Panc1 (cell line): Measurements from ENCODE around the gene KIF5B.

Experiments
- POLR2AphosphoS5 ChIP-seq: IDR thresholded peaks from 2 replicates; pipeline ENCODE4 v1.6.1; 2012; ENCODE audit warnings: mild to moderate bottlenecking, low read depth, low read length, moderate library complexity
- REST ChIP-seq, 2 experiments: IDR thresholded peaks; 2 replicates each; pipeline ENCODE4 v1.6.1; 2011 to 2012; ENCODE audit warnings: low read depth in 2 of 2, control low read depth in 1 of 2, low read length in 1 of 2, mild to moderate bottlenecking in 1 of 2, moderate library complexity in 1 of 2; ENCODE audit not compliant: insufficient read depth in 1 of 2
- TF ChIP-seq, protein P1 (sequence below): fragments of 450-650 bp; IDR thresholded peaks from 2 replicates; pipeline ENCODE4 v1.5.1; 2017; ENCODE audit warnings: mild to moderate bottlenecking

DNA sequence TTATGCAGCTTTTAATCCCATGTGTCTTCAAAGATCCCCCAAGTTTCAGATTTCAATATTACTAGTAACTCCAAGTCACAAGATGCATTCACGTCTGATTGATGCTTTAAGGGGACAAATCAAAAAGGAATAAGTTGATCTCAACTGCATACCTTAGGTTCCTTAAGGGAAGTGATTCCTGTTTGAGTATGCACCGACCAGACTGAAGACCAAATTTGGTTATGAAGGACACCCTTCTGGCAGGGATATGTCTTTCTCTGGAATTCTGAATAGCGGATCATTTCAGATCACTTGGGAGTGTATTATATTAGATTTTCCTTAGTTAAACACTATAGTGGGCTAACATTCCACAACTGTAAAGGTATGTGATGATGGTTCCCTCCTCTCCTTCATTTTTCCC, 4.3 kb downstream of the KIF5B start:
- TF ChIP-seq POLR2AphosphoS5 (no peak), REST (IDR thresholded peaks at IDR 0.05; ENCODE audit: insufficient read depth in 1 of 2, low read depth in 2 of 2, low read length in 1 of 2) (no peak)
- TF ChIP-seq, protein P1, sequence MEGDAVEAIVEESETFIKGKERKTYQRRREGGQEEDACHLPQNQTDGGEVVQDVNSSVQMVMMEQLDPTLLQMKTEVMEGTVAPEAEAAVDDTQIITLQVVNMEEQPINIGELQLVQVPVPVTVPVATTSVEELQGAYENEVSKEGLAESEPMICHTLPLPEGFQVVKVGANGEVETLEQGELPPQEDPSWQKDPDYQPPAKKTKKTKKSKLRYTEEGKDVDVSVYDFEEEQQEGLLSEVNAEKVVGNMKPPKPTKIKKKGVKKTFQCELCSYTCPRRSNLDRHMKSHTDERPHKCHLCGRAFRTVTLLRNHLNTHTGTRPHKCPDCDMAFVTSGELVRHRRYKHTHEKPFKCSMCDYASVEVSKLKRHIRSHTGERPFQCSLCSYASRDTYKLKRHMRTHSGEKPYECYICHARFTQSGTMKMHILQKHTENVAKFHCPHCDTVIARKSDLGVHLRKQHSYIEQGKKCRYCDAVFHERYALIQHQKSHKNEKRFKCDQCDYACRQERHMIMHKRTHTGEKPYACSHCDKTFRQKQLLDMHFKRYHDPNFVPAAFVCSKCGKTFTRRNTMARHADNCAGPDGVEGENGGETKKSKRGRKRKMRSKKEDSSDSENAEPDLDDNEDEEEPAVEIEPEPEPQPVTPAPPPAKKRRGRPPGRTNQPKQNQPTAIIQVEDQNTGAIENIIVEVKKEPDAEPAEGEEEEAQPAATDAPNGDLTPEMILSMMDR: no peak
